Activated CD8-positive, alpha-beta memory T cell treated with anti-CD3 and anti-CD28 coated beads, Interleukin-2, amount 50 U/mL, for 24 hours (primary cell): ENCODE data around the gene NFATC4.
"Not testable (repeated sequence)": the region's sequence is repeated elsewhere in the genome, so short reads cannot be mapped to it uniquely, and the experiment has no call there.

Experiments used
- DNase-seq: peaks from one replicate; pipeline ENCODE4 v3.0.0-alpha.2; 2020; ENCODE audit errors: extremely low read depth

The NFATC4 gene

GRCh38 chr14:24387579-24387978 lies 19.6 kb downstream of the NFATC4 start:
- not testable (repeated sequence) for DNase-seq

- no peak for DNase-seq
Observed at GRCh38 chr14:24388474-24389179, 20.6 kb downstream of the NFATC4 start.

DNA sequence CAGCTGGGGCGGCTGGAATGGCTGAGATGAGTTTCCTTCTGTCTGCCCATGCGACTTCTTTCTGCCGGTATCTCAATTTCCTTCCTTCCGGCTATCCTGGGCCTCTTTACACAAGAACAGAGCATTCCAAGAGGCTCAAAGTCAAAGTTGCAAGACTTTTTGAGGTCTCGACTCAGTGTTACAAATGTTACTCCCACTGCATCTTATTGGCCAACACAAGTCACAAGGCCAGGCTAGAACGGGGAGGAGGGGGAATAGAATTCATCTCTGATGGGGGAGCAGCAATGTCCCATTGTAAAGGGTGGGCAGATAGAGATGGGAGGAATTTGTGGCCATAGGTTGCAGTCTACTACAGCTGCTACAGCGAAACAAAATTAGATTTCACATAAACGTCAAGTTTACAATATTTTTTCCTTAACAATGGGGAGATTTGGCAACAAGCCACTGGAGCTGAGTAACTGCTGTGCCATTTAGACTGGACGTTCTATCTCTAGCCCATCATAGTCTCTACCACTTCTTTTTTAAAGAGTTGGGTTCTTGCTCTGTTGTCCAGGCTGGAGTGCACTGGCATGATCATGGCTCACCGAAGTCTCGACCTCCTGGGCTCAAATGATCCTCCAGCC lies 21.4 kb downstream of the NFATC4 start:
- DNase-seq = no peak

DNA sequence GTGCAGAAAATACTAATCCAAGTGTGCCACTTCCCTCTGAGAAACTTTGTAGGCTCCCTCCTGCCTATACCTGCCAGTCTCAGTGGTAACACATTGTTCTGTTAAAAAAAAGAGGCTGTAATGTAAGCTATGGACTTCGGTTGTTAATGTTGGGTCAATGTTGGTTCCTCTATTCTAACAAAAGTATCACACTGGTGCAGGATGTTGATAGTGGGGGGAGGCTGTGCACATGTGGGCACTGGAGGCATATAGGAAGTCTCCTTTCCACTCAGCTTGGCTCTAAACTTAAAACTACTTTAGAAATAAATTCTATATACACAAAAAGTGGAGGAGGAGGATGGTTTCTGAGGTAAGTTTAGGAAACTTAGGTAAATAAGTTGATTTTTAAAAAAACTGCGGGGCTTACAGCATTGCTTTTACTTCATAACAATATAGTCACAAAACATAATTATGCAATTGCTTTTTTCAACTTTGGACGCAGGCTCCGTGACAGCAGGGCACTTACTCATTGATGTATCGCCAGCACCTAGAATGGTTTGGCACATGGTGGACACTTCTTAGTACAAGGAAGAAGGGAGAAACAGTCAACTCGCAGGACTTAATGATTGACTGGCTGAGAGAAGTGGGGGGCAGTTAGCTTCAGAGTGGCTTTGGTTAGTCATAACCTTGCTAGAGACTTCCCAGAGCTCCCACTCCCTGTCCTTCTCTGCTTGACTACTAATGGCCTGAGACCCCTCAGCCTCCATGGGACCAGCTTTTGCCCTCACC lies 22.9 kb downstream of the NFATC4 start:
- DNase-seq = no peak

- DNase-seq = no peak
Observed at GRCh38 chr14:24392325-24393091, 24.5 kb downstream of the NFATC4 start.

DNA sequence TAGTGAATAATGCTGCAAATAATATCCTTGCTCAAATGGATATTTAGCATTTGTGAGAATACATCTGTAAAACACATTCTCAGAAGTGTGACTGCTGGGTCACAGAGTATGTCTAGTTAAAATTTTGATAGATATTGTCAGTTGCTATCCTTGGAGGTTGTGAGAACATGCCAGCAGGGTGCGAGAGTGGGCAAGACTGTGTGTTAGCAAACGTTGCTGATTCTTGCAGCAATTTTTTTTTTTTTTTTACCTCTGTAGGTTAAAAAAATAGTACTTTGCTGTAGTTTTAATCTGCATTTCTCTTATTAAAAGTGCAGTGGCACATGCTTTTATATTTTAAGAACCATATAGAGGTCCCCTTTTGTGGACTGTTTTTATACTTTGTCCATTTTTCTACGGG lies 26.3 kb downstream of the NFATC4 start:
- no peak for DNase-seq

DNA sequence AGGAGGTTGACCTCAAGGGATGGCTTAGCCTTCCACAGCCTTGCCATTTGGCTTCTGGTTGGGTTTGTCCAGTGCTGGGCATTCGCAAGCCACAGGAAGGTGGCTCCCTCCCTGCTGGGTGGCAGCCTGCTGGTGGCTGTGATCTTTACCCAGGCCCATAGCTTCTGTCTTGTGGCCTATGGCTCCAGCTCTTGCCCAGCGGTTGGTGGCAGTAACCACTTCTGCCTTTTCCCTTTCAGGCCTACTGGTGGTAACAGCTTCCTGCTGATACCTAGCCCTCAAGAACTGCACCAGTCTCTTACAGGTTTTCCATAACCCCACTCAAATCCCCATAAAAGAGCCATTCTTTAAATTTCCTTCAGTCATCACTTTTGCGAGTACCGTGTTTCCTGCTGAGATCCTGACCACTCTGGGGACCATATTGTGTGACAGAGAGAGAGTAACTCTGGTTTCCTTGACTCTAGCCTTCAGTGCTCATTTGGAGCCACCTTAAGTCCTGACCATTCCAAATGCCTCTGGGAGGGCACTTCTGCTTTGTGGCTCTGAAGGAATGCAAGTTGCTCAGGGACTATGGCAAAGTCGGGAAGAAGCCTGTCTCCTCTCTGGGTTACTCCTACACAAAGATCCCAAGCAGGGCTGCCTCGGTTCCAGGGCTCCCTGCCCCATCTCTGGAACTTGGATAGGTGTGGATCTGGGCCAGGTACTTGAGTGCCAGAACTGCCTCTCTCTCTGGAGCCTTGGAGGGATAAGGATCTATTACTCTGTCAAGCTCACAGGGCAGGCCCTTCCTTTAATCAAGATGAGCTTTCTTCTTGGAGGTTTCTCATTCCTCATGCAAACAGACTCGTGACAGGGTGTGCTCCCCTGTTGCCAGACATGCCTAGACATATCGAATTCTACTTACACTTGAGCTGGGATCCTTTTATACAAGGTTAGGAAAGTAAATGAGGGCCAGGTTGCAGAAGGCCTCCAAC lies 27.9 kb downstream of the NFATC4 start:
- no peak for DNase-seq

DNA sequence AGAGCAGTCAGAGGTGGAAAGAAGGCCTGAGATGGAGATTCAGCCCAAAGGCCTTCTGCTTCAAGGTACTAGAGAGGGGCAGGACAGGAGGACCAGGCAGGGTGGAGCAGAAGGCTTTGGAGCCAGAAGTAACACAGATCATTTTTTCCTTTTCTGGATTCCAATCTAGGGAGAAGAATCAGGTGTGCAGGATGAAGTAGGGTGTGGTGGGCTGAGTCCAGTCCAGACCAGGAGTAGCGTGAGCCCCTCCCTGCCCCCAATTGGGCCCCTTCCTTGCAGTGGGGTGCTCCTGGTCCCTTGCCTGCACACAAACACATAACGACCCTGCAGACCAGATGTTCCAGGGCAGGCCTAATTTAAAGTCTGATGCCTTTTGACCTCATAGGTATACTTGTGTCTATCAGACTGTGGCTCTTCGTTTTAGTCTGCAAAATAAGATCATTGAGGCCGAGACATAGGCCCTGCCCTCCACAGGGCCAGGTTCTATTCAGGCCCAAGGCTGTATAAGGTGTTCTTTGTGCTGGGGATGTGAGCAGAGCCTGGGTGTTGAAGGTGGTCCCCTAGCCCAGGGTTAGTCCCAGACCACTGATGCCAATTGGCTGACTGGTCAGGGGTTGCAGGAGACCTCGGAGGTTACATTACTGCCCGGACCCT lies 29.8 kb downstream of the NFATC4 start:
- no peak for DNase-seq

- DNase-seq = no peak
Observed at GRCh38 chr14:24398293-24398652, 30.3 kb downstream of the NFATC4 start.

GRCh38 chr14:24398653-24399446 lies 30.9 kb downstream of the NFATC4 start, which contains the start of gene NYNRIN:
Gene NYNRIN, plus strand, starts transcription at chr14:24399003. Its CDS starts 244 bp downstream, at chr14:24399247.
- DNase-seq = no peak

DNA sequence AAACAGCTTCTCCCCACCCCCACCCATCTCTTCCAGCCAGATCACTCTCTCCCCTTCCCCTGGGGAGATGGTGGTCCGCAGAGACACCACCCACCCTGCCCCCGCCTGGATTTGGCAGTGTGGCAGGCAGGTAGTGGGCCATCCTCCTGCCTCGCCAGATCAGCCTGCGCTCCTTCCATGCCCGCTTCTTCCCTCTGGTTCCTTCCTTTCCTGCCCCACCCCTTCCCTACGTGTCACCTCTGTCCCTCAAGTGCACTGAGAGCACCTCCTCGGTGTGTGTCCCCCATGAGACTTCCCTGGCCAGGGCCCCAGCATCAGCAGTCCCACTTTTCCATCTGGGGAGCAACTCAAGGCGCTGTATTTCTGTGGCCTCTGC lies 31.5 kb downstream of the NFATC4 start:
- no peak for DNase-seq

GRCh38 chr14:24399999-24400718 lies 32.2 kb downstream of the NFATC4 start:
- no peak for DNase-seq

- no peak for DNase-seq
Observed at GRCh38 chr14:24401810-24402702, 34.1 kb downstream of the NFATC4 start.

DNA sequence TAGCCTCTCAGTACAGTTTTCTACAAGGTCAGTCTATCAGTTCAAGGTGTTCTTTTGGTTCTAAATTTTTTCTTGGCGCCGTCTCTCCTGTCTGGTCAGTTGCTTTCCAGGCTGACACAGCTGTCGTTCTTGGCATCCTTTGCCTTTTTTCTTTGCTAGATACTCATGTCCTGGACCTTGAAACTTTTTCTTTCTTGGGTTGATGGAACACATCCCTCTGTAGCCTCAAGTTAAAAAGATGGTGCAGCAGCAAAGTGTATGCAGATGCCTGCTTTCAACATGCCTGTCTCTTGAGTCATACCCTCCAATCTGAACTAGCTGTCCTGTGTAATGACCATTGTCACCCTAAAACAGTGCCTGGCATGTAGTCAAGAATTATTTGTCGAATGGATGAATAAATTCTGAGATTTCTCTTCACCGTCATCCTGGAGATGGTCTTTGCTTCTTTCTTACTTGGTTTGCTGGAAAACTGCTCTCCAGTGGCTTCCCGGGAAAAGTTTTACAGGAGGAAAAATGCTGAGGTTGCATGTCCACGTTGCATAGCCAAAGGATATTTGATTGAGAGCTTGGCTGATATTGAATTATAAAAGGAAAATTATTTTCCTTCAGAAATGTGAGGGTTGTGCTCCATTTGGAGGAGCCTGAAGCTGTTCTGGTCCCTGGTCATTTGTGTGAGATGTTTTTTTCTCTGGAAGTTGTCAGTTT lies 35.5 kb downstream of the NFATC4 start:
- DNase-seq = no peak

DNA sequence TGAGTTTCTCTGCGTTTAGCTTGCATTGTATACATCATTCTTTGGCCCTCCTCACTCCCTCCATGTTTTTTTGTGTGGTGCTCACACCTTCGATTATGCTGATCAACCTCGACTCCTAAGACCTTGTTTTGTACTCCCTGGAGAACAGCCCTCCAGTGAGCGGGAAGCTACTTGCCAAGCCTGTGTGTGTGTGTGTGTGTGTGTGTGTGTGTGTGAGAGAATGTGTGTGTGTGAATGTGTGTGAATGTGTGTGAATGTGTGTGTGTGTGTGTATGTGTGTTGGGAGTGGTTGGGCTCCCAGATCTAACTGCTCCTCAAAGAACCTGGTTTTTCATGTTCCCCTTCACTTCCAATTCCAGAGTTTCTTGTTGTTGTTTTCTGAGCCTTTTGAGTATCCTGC lies 36.8 kb downstream of the NFATC4 start:
- DNase-seq = no peak

DNA sequence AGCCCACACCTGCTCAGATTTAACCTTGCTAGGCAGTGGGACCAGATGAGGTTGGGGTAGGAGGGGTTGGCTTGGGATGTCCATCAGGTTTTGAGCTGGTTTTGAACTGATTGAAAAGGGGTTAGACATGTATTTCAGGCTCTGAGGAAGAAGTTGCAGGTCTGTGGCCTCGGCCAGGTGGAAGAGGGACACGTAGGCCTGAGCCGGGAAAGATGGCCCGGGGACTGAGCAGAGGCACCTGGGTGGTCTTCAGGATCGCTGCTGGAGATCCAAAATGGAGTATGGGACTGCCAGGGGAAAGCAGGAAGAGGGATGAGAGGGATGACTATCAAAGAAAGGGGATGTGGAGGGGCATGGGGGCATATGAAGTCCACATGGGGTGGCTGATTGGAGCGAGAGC lies 38.4 kb downstream of the NFATC4 start:
- DNase-seq = no peak

DNA sequence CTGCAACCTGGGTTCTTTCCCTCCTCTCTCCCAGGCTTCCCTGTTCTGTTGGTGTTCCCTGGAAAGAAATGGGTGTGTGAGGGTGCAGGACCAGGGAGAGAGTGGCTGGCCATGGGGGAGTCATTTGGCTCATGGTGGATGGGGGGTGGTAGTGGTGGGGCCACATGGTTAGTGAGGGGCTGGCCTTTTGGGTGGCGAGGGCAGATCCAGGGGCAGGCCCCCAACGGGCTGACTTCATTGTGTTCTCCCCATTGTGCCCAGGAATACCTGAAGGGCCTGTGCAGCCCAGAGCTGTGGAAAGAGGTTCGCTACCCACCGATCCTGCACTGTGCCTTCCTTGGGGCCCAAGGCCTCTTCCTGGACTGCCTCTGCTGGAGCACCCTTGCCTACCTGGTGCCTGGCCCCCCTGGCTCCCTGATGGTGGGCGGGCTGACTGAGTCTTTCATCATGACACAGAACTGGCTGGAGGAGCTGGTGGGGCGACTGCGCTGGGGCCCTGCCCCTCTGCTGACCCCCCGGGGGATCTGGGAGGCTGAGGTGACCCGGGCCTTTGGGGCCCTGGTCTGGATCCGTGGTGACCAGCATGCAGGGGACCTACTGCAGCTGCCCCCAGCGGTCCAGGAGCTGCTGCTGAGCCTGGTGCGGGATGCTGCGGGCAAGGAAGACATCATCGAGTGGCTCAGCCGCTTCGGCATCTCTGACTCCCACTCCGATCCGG lies 39.8 kb downstream of the NFATC4 start:
- no peak for DNase-seq
